HG03378 (cell line): ENCODE measurements around the gene CCL23.
"Not testable (repeated sequence)": the region's sequence is repeated elsewhere in the genome, so short reads cannot be mapped to it uniquely, and the experiment has no call there.

Experiments
- ATAC-seq: cut with Tn5 transposase; IDR thresholded peaks from one replicate; pipeline ENCODE4 v1.9.1; 2021; ENCODE audit warnings: mild to moderate bottlenecking, moderate library complexity; ENCODE audit not compliant: unreplicated experiment

The CCL23 gene

GRCh38 chr17:36017799-36018198, at the start of gene CCL23:
CCL23 (minus strand) TSS chr17:36017972; CDS start chr17:36017897, 75 bp downstream.
- ATAC-seq: no peak

- ATAC-seq: no peak
Observed at GRCh38 chr17:36066365-36066985, 48.7 kb upstream of the CCL23 start.

GRCh38 chr17:36063786-36064541, 46.2 kb upstream of the CCL23 start, which contains the start of gene CCL18:
CCL18 (plus strand) TSS chr17:36064272; CDS start chr17:36064343, 71 bp downstream.
- ATAC-seq: no peak

GRCh38 chr17:36060816-36061215, 43.0 kb upstream of the CCL23 start:
- no peak for ATAC-seq

GRCh38 chr17:36059406-36059805, 41.6 kb upstream of the CCL23 start:
- ATAC-seq: no peak

GRCh38 chr17:36057911-36058310, 40.1 kb upstream of the CCL23 start:
- no peak for ATAC-seq

- no peak for ATAC-seq
Observed at GRCh38 chr17:36055921-36056520, 38.2 kb upstream of the CCL23 start.

- ATAC-seq: no peak
Observed at GRCh38 chr17:36055171-36055570, 37.4 kb upstream of the CCL23 start.

GRCh38 chr17:36049643-36050042, 31.9 kb upstream of the CCL23 start:
- ATAC-seq: no peak

- ATAC-seq: no peak
Observed at GRCh38 chr17:36048066-36048465, 30.3 kb upstream of the CCL23 start.

GRCh38 chr17:36036235-36036634, 18.5 kb upstream of the CCL23 start:
- no peak for ATAC-seq

GRCh38 chr17:36034127-36034526, 16.4 kb upstream of the CCL23 start:
- peak; percentile 54 for ATAC-seq

- no peak for ATAC-seq
Observed at GRCh38 chr17:36030956-36031355, 13.2 kb upstream of the CCL23 start.

GRCh38 chr17:36027761-36028160, 10.0 kb upstream of the CCL23 start:
- no peak for ATAC-seq

- no peak for ATAC-seq
Observed at GRCh38 chr17:36024106-36024869, 6.5 kb upstream of the CCL23 start.

GRCh38 chr17:36019423-36019822, 1.7 kb upstream of the CCL23 start:
- no peak for ATAC-seq

- ATAC-seq: no peak
Observed at GRCh38 chr17:36016555-36016954, 1.2 kb downstream of the CCL23 start.

- ATAC-seq: not testable (repeated sequence)
Observed at GRCh38 chr17:36015895-36016294, 1.9 kb downstream of the CCL23 start.

GRCh38 chr17:36014946-36015345, 2.8 kb downstream of the CCL23 start:
- no peak for ATAC-seq

GRCh38 chr17:36011201-36011600, 6.6 kb downstream of the CCL23 start:
- ATAC-seq: no peak

- ATAC-seq: no peak
Observed at GRCh38 chr17:36008998-36009665, 8.6 kb downstream of the CCL23 start.
